Heart left ventricle (tissue), 16 donors: ENCODE measurements around the gene SPATA45. TPM values are rescaled to one million over a fixed set of nuclear protein-coding genes. Genes with fewer than 3 reads are reported as not detected.
"Not testable (repeated sequence)": the region's sequence is repeated elsewhere in the genome, so short reads cannot be mapped to it uniquely, and the experiment has no call there.

Experiments used
- ATAC-seq, 4 donors: fragments of 200-7000 bp; cut with Tn5 transposase; one replicate each; pipeline ENCODE4 v1.9.1; 2020 to 2022; ENCODE audit warnings: moderate library complexity in 4 of 4, mild to moderate bottlenecking in 3 of 4, moderate number of reproducible peaks in 1 of 4
- DNase-seq, 5 donors: peaks; one replicate each; pipeline ENCODE4 v3.0.0-alpha.2; 2020
- H3K27ac ChIP-seq, 12 donors: fragments of 200-600 bp; sonication (generic) in 4 of 12; one replicate each; pipeline versions ENCODE4 v1.5.0 to v1.8.0; 2016 to 2022; ENCODE audit warnings: mild to moderate bottlenecking in 2 of 12
- H3K27me3 ChIP-seq, 9 donors: fragments of 200-600 bp; sonication (generic) in 2 of 9; one replicate each; pipeline versions ENCODE4 v1.5.1 to v1.8.0; 2016 to 2022; ENCODE audit warnings: mild to moderate bottlenecking in 3 of 9
- H3K36me3 ChIP-seq, 9 donors: fragments of 200-600 bp; sonication (generic) in 2 of 9; one replicate each; pipeline versions ENCODE4 v1.5.0 to v1.8.0; 2018 to 2022; ENCODE audit warnings: mild to moderate bottlenecking in 2 of 9
- H3K4me1 ChIP-seq, 12 donors: fragments of 200-600 bp; sonication (generic) in 4 of 12; one replicate each; pipeline versions ENCODE4 v1.5.0 to v1.8.0; 2016 to 2022; ENCODE audit warnings: mild to moderate bottlenecking in 3 of 12
- H3K4me3 ChIP-seq, 12 donors: fragments of 200-600 bp; sonication (generic) in 4 of 12; one replicate each; pipeline versions ENCODE4 v1.5.0 to v1.8.0; 2017 to 2022; ENCODE audit warnings: mild to moderate bottlenecking in 9 of 12, moderate library complexity in 4 of 12
- H3K9me3 ChIP-seq, 12 donors: fragments of 200-600 bp; sonication (generic) in 4 of 12; one replicate each; pipeline versions ENCODE4 v1.5.0 to v1.8.0; 2016 to 2022; ENCODE audit warnings: mild to moderate bottlenecking in 1 of 12
- CTCF ChIP-seq, 12 donors: fragments of 200-600 bp; sonication (generic) in 4 of 12; IDR thresholded peaks; one replicate each; pipeline versions ENCODE4 v1.5.0 to v1.8.0; 2018 to 2022; ENCODE audit warnings: antibody characterized with exemption in 12 of 12, mild to moderate bottlenecking in 5 of 12
- POLR2A ChIP-seq, 2 donors: fragments of 450-650 bp; IDR thresholded peaks; one replicate each; pipeline ENCODE4 v1.6.1; 2017; ENCODE audit warnings: antibody characterized with exemption in 2 of 2, mild to moderate bottlenecking in 2 of 2, moderate library complexity in 2 of 2
- WGBS, 4 donors: extraction: QIAGEN DNeasy Blood & Tissue Kit in 2 of 4; methylation state at CpG; one replicate each; pipeline versions ENCODE4 v1.1.5 to v1.1.7; 2013 to 2018; 5-methylcytosine and 5-hydroxymethylcytosine counted together
- intact Hi-C, 10 donors: fragments of 100-400 bp; cut with DNase I; formaldehyde crosslinking; loops; one replicate each; pipeline versions ENCODE4 v1.11.1 to v1.14.2; 2022
- polyA plus RNA-seq, 2 donors: library from polyadenylated mRNA; stranded (reverse); fragments of 200-250 nt; gene quantifications; one replicate each; pipeline ENCODE4 v1.2.3, GENCODE V29; 2013
- total RNA-seq, 9 donors: library from RNA; depleted of rRNA in 2 of 9; stranded (reverse); fragments of >200 nt in 2 of 9; fragmentation: NEBNext Ultra II Directional in 3 of 9; extraction: Animal tissue kit (Norgen Biotek cat#: 25700) in 3 of 9; gene quantifications; one replicate each; pipeline versions ENCODE4 v1.1.0 to v1.2.4, GENCODE V29; 2016 to 2023
- donor health status: ischemic (EF 13 %, LVEDD 7.1; RV severe dilation, severe dysfunction).
- donor health status: healthy with polysubstance abuse.
- donor health status: DM: no; HTN: yes; CAD: no.
- donor health status: DM: no; HTN: no; CAD: no.
- donor health status: ischemic (EF 25% LVEDD 6.9; RV normal size, moderate dysfunction).
- donor health status: ischemic (EF 25% LVEDD 5.7; RV mildly dilated, moderate dysfunction).
- donor health status: healthy.
- donor health status: DM: yes; HTN: yes; CAD: no.
- donor health status: ischemic (EF 35%, LVEDD 5.7; RV mildly dilated, moderate dysfunction).
- donor health status: nonischemic (EF 11% LVEDD 7.7; RV severe dilation, severe dysfunction).
- donor health status: DM: yes; HTN: yes; CAD: no.
- donor health status: PGD.
- donor health status: ischemic (EF 29% LVEDD 5.4; RV normal size, mild dysfunction).
- donor health status: nonischemic (EF 23%, LVEDD 6.1; RV moderate dilation, normal function).

SPATA45 gene
- total and polyA plus RNA-seq, 11 donors, result not detected

GRCh38 chr1:212852105-212852688, 4.7 kb upstream of the SPATA45 start:
- no peak for ATAC-seq
- DNase-seq, result no peak
- H3K27me3 ChIP-seq, result no peaks in the 10 kb centered on the region
- WGBS, 4 donors, result 81 to 96% (median 93%) methylated on average over 5 of the region's 5 CpGs
- H3K27ac ChIP-seq, result no peak overlapping the region
- intact Hi-C loops, result no loop called here
- TF ChIP-seq CTCF (IDR thresholded peaks at IDR 0.05), result no peak
- TF ChIP-seq POLR2A (IDR thresholded peaks at IDR 0.05), result no peak
- H3K9me3 ChIP-seq, result no peaks in the 10 kb centered on the region
- peaks cover 0 to 7% (median 5%) of the 10 kb centered on the region in 12 donors for H3K4me1 ChIP-seq
- no peaks in the 10 kb centered on the region for H3K36me3 ChIP-seq
- H3K4me3 ChIP-seq, result no peak overlapping the region

- intact Hi-C loops, H3K4me1 ChIP-seq, ATAC-seq, DNase-seq, H3K36me3 ChIP-seq, H3K27me3 ChIP-seq, H3K4me3 ChIP-seq, H3K27ac ChIP-seq, H3K9me3 ChIP-seq: not testable (repeated sequence)
- WGBS, 4 donors, result 61 to 84% (median 74%) methylated on average over 3 of the region's 3 CpGs
Measured at GRCh38 chr1:212844521-212844920, 2.9 kb downstream of the SPATA45 start.

- no peaks in the 10 kb centered on the region for H3K4me1 ChIP-seq
- intact Hi-C loops, result no loop called here
- no peak for DNase-seq
- TF ChIP-seq POLR2A (IDR thresholded peaks at IDR 0.05), result no peak
- TF ChIP-seq CTCF (IDR thresholded peaks at IDR 0.05), result no peak
- H3K27ac ChIP-seq, result no peak overlapping the region
- WGBS, 4 donors, result 92 to 96% (median 93%) methylated on average over 5 of the region's 5 CpGs
- H3K9me3 ChIP-seq, result no peaks in the 10 kb centered on the region
- H3K36me3 ChIP-seq, result no peaks in the 10 kb centered on the region
- ATAC-seq, result no peak
- no peak overlapping the region for H3K4me3 ChIP-seq
- H3K27me3 ChIP-seq, result no peaks in the 10 kb centered on the region
Measured at GRCh38 chr1:212838145-212838544, 9.3 kb downstream of the SPATA45 start.

GRCh38 chr1:212833211-212834207, 13.9 kb downstream of the SPATA45 start:
- H3K9me3 ChIP-seq, H3K27ac ChIP-seq, intact Hi-C loops, H3K4me3 ChIP-seq, H3K4me1 ChIP-seq, ATAC-seq, H3K27me3 ChIP-seq, DNase-seq, H3K36me3 ChIP-seq: not testable (repeated sequence)
- WGBS, 4 donors, result 85 to 89% (median 88%) methylated on average over 8 of the region's 8 CpGs

- 83 to 89% (median 88%) methylated on average over 2 of the region's 2 CpGs for WGBS, 4 donors
- TF ChIP-seq CTCF (IDR thresholded peaks at IDR 0.05) (no peak), POLR2A (IDR thresholded peaks at IDR 0.05) (no peak)
- Histone ChIP-seq H3K4me3 (no peak overlapping the region), H3K27ac (no peak overlapping the region), H3K4me1 (peaks cover 0 to 5% (median 0%) of the 10 kb centered on the region in 12 donors), H3K27me3 (no peaks in the 10 kb centered on the region), H3K36me3 (no peaks in the 10 kb centered on the region), H3K9me3 (peaks cover 0 to 20% (median 8%) of the 10 kb centered on the region in 12 donors)
- DNase-seq (no peak), ATAC-seq (no peak)
- intact Hi-C loops, result no loop called here
Measured at GRCh38 chr1:212828395-212828794, 19.1 kb downstream of the SPATA45 start.
